Measurements from ENCODE around the gene B4GALNT3.

Gene B4GALNT3

GRCh38 chr12:591167-592023, 131.7 kb downstream of the B4GALNT3 start:
- DNase-seq (ENCODE audit: low spot score): no peak
- no peak for TF ChIP-seq CTCF (IDR thresholded peaks at IDR 0.05; ENCODE audit: extremely low read depth, missing control alignments)

- no peak for TF ChIP-seq CTCF (IDR thresholded peaks at IDR 0.05; ENCODE audit: extremely low read depth, missing control alignments)
- DNase-seq (ENCODE audit: low spot score): no peak
These were observed 132.3 kb downstream of the B4GALNT3 start for GRCh38 chr12:592024-592505.

GRCh38 chr12:593396-594270, 133.9 kb downstream of the B4GALNT3 start:
- DNase-seq (ENCODE audit: low spot score): no peak
- no peak for TF ChIP-seq CTCF (IDR thresholded peaks at IDR 0.05; ENCODE audit: extremely low read depth, missing control alignments)

- no peak for TF ChIP-seq CTCF (IDR thresholded peaks at IDR 0.05; ENCODE audit: extremely low read depth, missing control alignments)
- DNase-seq (ENCODE audit: low spot score): no peak
These were observed 138.3 kb downstream of the B4GALNT3 start for GRCh38 chr12:597926-598568.

GRCh38 chr12:599756-600155, 140.0 kb downstream of the B4GALNT3 start:
- DNase-seq (ENCODE audit: low spot score): no peak
- no peak for TF ChIP-seq CTCF (IDR thresholded peaks at IDR 0.05; ENCODE audit: extremely low read depth, missing control alignments)

GRCh38 chr12:601976-602699, 142.4 kb downstream of the B4GALNT3 start:
- DNase-seq (ENCODE audit: low spot score): no peak
- no peak for TF ChIP-seq CTCF (IDR thresholded peaks at IDR 0.05; ENCODE audit: extremely low read depth, missing control alignments)

Measured in GM20000 (cell line).